K562 (cell line): ENCODE data around the gene PKD1L1. TPM values are rescaled to one million over a fixed set of nuclear protein-coding genes. Genes with fewer than 3 reads are reported as not detected.

Source experiments
- ATAC-seq: fragments of 200-7000 bp; cut with Tn5 transposase; 3 replicates; pipeline ENCODE4 v1.9.1; 2020; ENCODE audit warnings: moderate library complexity
- BruUV-seq: library from RNA; stranded (reverse); fragments of 400-500 nt; replicated peaks from 2 replicates; lab custom pipeline; 2021; lab: Mats Ljungman, UMichigan
- CTCF ChIA-PET: fragments of 300-600 bp; formaldehyde crosslinking; extraction: SDS; loops from one replicate; lab custom pipeline; 2021; ENCODE audit warnings: low intra/inter-chr PET ratio; lab: Yijun Ruan, JAX
- POLR2A ChIA-PET: fragments of 300-600, 350-650 bp; sonication (Branson Sonifier 250); formaldehyde crosslinking; extraction: SDS; loops from one replicate; lab custom pipeline; 2021; ENCODE audit warnings: antibody characterized with exemption, inconsistent platforms; lab: Yijun Ruan, JAX
- DNase-seq, 4 experiments: peaks; one replicate each; pipeline versions ENCODE4 v3.0.0 to v3.0.0-alpha.2; 2011 to 2018; ENCODE audit warnings: low spot score in 3 of 4, mixed read lengths in 3 of 4; ENCODE audit errors: extremely low read depth in 1 of 4
- FAIRE-seq: peaks from 2 replicates; lab custom pipeline; 2011; peaks lifted over from hg19 to GRCh38; lab: Jason Lieb, UNC
- H2AFZ ChIP-seq: 2 replicates; pipeline ENCODE4 v1.6.0; 2011; ENCODE audit warnings: low read depth, low read length, control low read depth, inconsistent platforms
- H3K27ac ChIP-seq: fragments of 200-600 bp; 3 replicates; pipeline ENCODE4 v1.8.0; 2011; ENCODE audit warnings: low read depth, mild to moderate bottlenecking, control low read depth, inconsistent platforms, low read length, moderate library complexity, mixed read lengths; ENCODE audit errors: extremely low read depth
- H3K27me3 ChIP-seq, 2 experiments: fragments of 300-600 bp in 1 of 2; 2 replicates in 1 of 2; 3 replicates in 1 of 2; pipeline versions ENCODE4 v1.6.0 to v1.8.0; 2011; ENCODE audit warnings: inconsistent platforms in 2 of 2, low read length in 2 of 2, mild to moderate bottlenecking in 1 of 2, mixed read lengths in 1 of 2, moderate library complexity in 1 of 2; ENCODE audit not compliant: control insufficient read depth in 2 of 2, insufficient read depth in 2 of 2
- H3K36me3 ChIP-seq: fragments of 300-600 bp; 3 replicates; pipeline ENCODE4 v1.8.0; 2011; ENCODE audit warnings: mild to moderate bottlenecking, low read length, inconsistent platforms; ENCODE audit not compliant: control insufficient read depth, insufficient read depth
- H3K4me1 ChIP-seq, 2 experiments: fragments of 200-600 bp in 1 of 2; replicated peaks in 1 of 2; 2 replicates in 1 of 2; 3 replicates in 1 of 2; pipeline versions ENCODE4 v1.5.1 to v1.8.0; 2011; ENCODE audit warnings: inconsistent platforms in 2 of 2, low read length in 2 of 2, mild to moderate bottlenecking in 1 of 2, mixed read lengths in 1 of 2, moderate library complexity in 1 of 2; ENCODE audit not compliant: control insufficient read depth in 2 of 2, insufficient read depth in 2 of 2
- H3K4me2 ChIP-seq: 2 replicates; pipeline ENCODE4 v1.6.1; 2011; ENCODE audit warnings: low read length, control low read depth, inconsistent platforms, mixed read lengths; ENCODE audit not compliant: insufficient read depth
- H3K4me3 ChIP-seq: fragments of 200-600 bp; sonication (generic), shearing (Covaris generic); 2 replicates; pipeline ENCODE4 v1.5.1; 2016; ENCODE audit warnings: control low read depth, inconsistent platforms
- H3K79me2 ChIP-seq: fragments of 200-600 bp; 3 replicates; pipeline ENCODE4 v1.8.0; 2011; ENCODE audit warnings: low read length, inconsistent platforms; ENCODE audit not compliant: control insufficient read depth, insufficient read depth
- H3K9ac ChIP-seq, 2 experiments: 2 replicates each; pipeline versions ENCODE4 v1.6.0 to v1.6.1; 2011; ENCODE audit warnings: low read depth in 2 of 2, low read length in 2 of 2, control low read depth in 1 of 2, inconsistent platforms in 1 of 2, mild to moderate bottlenecking in 1 of 2, mixed read lengths in 1 of 2; ENCODE audit not compliant: insufficient read depth in 1 of 2
- H3K9me1 ChIP-seq: one replicate; pipeline ENCODE4 v1.6.0; 2011; ENCODE audit warnings: inconsistent platforms, mild to moderate bottlenecking, low read length, moderate library complexity; ENCODE audit not compliant: control insufficient read depth, insufficient read depth
- H3K9me3 ChIP-seq: replicated peaks from 2 replicates; pipeline ENCODE4 v1.5.1; 2011; ENCODE audit warnings: low read depth, low read length, inconsistent platforms; ENCODE audit not compliant: control insufficient read depth, insufficient read depth
- H4K20me1 ChIP-seq: replicated peaks from 2 replicates; pipeline ENCODE4 v1.6.1; 2011; ENCODE audit warnings: low read length, inconsistent platforms, mixed read lengths; ENCODE audit not compliant: control insufficient read depth, insufficient read depth
- BCL6 ChIP-seq: fragments of 250-450 bp; sonication (Bioruptor Pico); IDR thresholded peaks from 2 replicates; pipeline ENCODE4 v1.4.0; 2020
- CBX8 ChIP-seq: fragments of 200-600 bp; sonication (generic); IDR thresholded peaks from 2 replicates; pipeline ENCODE4 v1.6.1; 2012; ENCODE audit warnings: borderline replicate concordance, mixed run types, low read depth, mild to moderate bottlenecking, moderate library complexity, mixed read lengths, low read length, control low read depth, inconsistent platforms; ENCODE audit not compliant: poor library complexity, severe bottlenecking; ENCODE audit errors: extremely low read depth
- CGGBP1 ChIP-seq: fragments of 250-450 bp; sonication (Bioruptor Pico); IDR thresholded peaks from 2 replicates; pipeline ENCODE4 v1.9.0; 2021; ENCODE audit warnings: mild to moderate bottlenecking
- MEIS2 ChIP-seq: fragments of 450-650 bp; IDR thresholded peaks from 2 replicates; pipeline ENCODE4 v1.6.1; 2014; ENCODE audit warnings: mild to moderate bottlenecking; ENCODE audit not compliant: partially characterized antibody
- MTA2 ChIP-seq: fragments of 450-650 bp; IDR thresholded peaks from 2 replicates; pipeline ENCODE4 v1.6.1; 2016; ENCODE audit warnings: low read depth
- PHB ChIP-seq: fragments of 250-450 bp; sonication (Bioruptor Pico); IDR thresholded peaks from 2 replicates; pipeline ENCODE4 v1.5.0; 2021
- RBM39 ChIP-seq: fragments of 200-400 bp; formaldehyde crosslinking; optimal IDR thresholded peaks from 2 replicates; pipeline ENCODE3; 2018; ENCODE audit warnings: low read depth, low read length
- WGBS: fragments of 100-300 bp; shearing (Covaris generic); methylation state at CpG from one replicate; pipeline ENCODE4 v1.1.6; 2016; ENCODE audit warnings: low coverage, mixed read lengths; ENCODE audit not compliant: insufficient coverage; ENCODE audit errors: missing lambda C conversion rate; 5-methylcytosine and 5-hydroxymethylcytosine counted together
- in situ Hi-C: fragments of 300-500 bp; cut with MboI; formaldehyde crosslinking; loops from 4 replicates; pipeline ENCODE4 v1.15.0; 2018; ENCODE audit warnings: inconsistent platforms, mixed read lengths
- intact Hi-C: fragments of 100-400 bp; cut with micrococcal nuclease; formaldehyde crosslinking; loops from 2 replicates; pipeline ENCODE4 v1.14.2; 2022
- polyA plus RNA-seq, 8 experiments: library from polyadenylated mRNA; depleted of rRNA in 4 of 8; stranded (reverse) in 5 of 8; unstranded in 3 of 8; fragments of >200 nt; fragmentation: Nextera tagmentation in 2 of 8; fragmentation: Illumina TruSeq in 1 of 8; extraction: Ambion mirVana in 2 of 8; extraction: Trizol in 1 of 8; gene quantifications; 2 replicates each; pipeline versions ENCODE4 v1.2.1 to v1.2.3, GENCODE V29; 2011 to 2014; ENCODE audit warnings: inconsistent platforms in 1 of 8, missing spikeins in 1 of 8
- total RNA-seq, 7 experiments: library from RNA; depleted of rRNA in 6 of 7; stranded (reverse); fragments of >200 nt in 6 of 7; fragmentation: Illumina TruSeq in 2 of 7; extraction: Trizol in 2 of 7; gene quantifications; 2 replicates each; pipeline versions ENCODE4 v1.2.1 to v1.2.3, GENCODE V29; 2011 to 2021; ENCODE audit warnings: low replicate concordance in 1 of 7
- TF ChIP-seq, protein P1 (sequence below): fragments of 250-450 bp; sonication (Bioruptor Pico); IDR thresholded peaks from 2 replicates; pipeline ENCODE4 v1.8.0; 2021; ENCODE audit warnings: mild to moderate bottlenecking, moderate library complexity

Gene PKD1L1
- total and polyA plus RNA-seq, 9 of the 15 experiments (the other 6 are each of a cell fraction or from before 2014, with no cell fraction given): 0.01 to 0.02 TPM; not detected in 7

DNA sequence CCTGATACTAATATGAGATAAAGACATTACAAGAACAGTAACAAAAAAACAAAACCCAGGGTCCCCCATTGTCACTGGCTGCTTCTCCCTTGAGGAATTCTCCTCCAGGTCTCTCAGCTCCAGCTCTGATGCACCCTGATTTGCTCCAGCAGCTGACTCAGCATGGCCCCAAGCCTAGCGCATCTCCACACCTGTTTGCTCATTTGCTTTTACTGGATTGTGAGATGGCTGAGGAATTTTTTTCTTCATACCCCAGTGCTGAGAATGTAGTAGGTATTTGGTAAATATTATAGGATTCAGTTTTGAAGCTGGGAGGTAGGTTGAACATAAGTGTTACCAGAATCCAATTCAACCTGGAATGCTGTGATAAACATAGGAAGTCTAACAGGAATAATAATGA lies 171.9 kb downstream of the PKD1L1 start:
- H3K27me3 ChIP-seq: no peaks in the 10 kb centered on the region
- no peaks in the 10 kb centered on the region for H3K79me2 ChIP-seq
- intact Hi-C loops (no loop called here), in situ Hi-C loops (no loop called here)
- no peaks in the 10 kb centered on the region for H3K4me1 ChIP-seq
- H4K20me1 ChIP-seq: no peaks in the 10 kb centered on the region
- H3K27ac ChIP-seq: no peak overlapping the region
- no TSS peak for BruUV-seq
- ATAC-seq (no peak), FAIRE-seq (no peak)
- H3K9ac ChIP-seq: no peak overlapping the region
- POLR2A ChIA-PET: interaction anchor here (0.6 kb wide), 1 partner anchor 368 kb away, joined by 3 read pairs; no protein-coding TSS in a partner anchor
- H3K9me3 ChIP-seq: no peaks in the 10 kb centered on the region
- H3K36me3 ChIP-seq: no peaks in the 10 kb centered on the region
- no peaks in the 10 kb centered on the region for H3K9me1 ChIP-seq
- CTCF ChIA-PET: no interaction called here
- no peak overlapping the region for H2AFZ ChIP-seq
- WGBS: 0% methylated on average over 1 of the region's 1 CpG
- TF ChIP-seq RBM39 (no peak), CBX8 (no peak), MTA2 (no peak), CGGBP1 (no peak), MEIS2 (no peak), PHB (CRISPR knock-in tag) (no peak), BCL6 (no peak)
- TF ChIP-seq, protein P1, sequence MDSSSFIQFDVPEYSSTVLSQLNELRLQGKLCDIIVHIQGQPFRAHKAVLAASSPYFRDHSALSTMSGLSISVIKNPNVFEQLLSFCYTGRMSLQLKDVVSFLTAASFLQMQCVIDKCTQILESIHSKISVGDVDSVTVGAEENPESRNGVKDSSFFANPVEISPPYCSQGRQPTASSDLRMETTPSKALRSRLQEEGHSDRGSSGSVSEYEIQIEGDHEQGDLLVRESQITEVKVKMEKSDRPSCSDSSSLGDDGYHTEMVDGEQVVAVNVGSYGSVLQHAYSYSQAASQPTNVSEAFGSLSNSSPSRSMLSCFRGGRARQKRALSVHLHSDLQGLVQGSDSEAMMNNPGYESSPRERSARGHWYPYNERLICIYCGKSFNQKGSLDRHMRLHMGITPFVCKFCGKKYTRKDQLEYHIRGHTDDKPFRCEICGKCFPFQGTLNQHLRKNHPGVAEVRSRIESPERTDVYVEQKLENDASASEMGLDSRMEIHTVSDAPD (CRISPR knock-in tag): no peak
- TF ChIP-seq, all 486 proteins: peak for 0
- no peak for DNase-seq
- H3K4me2 ChIP-seq: no peak overlapping the region
- H3K4me3 ChIP-seq: no peak overlapping the region
